ENCODE measurements around the gene SULT1E1.

DNA sequence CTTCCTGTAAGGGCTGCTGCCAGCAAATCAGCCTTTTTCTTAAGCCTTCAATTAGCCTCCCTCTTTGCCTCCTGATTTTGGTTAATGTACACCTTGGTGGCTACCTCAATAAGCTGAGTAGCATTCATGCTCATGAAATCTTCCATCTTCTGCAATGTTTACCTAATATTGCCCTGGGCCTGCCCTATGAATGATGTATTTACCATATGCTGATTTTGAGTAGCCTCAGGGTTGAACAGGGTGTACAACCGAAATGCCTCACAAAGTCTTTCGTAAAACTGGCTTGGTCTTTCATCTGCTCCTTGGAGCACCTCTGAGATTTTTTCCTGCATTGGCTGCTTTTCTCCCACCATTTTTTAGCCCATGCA, 29.8 kb downstream of the SULT1E1 start:
- no peak for TF ChIP-seq POLR2AphosphoS5 (IDR thresholded peaks at IDR 0.05)
- TF ChIP-seq, protein P1, sequence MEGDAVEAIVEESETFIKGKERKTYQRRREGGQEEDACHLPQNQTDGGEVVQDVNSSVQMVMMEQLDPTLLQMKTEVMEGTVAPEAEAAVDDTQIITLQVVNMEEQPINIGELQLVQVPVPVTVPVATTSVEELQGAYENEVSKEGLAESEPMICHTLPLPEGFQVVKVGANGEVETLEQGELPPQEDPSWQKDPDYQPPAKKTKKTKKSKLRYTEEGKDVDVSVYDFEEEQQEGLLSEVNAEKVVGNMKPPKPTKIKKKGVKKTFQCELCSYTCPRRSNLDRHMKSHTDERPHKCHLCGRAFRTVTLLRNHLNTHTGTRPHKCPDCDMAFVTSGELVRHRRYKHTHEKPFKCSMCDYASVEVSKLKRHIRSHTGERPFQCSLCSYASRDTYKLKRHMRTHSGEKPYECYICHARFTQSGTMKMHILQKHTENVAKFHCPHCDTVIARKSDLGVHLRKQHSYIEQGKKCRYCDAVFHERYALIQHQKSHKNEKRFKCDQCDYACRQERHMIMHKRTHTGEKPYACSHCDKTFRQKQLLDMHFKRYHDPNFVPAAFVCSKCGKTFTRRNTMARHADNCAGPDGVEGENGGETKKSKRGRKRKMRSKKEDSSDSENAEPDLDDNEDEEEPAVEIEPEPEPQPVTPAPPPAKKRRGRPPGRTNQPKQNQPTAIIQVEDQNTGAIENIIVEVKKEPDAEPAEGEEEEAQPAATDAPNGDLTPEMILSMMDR (IDR thresholded peaks at IDR 0.05): no peak
